Mesendoderm (in vitro differentiated cells): ENCODE data around the gene ANKS1A.

Source experiments
- DNase-seq: peaks from one replicate; pipeline ENCODE4 v3.0.0; 2013
- H2AK5ac ChIP-seq: 2 replicates; pipeline ENCODE4 v1.6.1; 2013; ENCODE audit warnings: low read length, inconsistent platforms
- H2BK120ac ChIP-seq: 2 replicates; pipeline ENCODE4 v1.6.1; 2013; ENCODE audit warnings: low read depth, mild to moderate bottlenecking, low read length, moderate library complexity, mixed read lengths
- H2BK15ac ChIP-seq: replicated peaks from 2 replicates; pipeline ENCODE4 v1.6.1; 2013; ENCODE audit warnings: low read depth, mild to moderate bottlenecking, moderate library complexity
- H2BK5ac ChIP-seq: 2 replicates; pipeline ENCODE4 v1.6.1; 2013; ENCODE audit warnings: low read length, inconsistent platforms
- H3K18ac ChIP-seq: 2 replicates; pipeline ENCODE4 v1.6.1; 2013; ENCODE audit warnings: mild to moderate bottlenecking, low read length, mixed read lengths
- H3K23ac ChIP-seq: one replicate; pipeline ENCODE4 v1.6.1; 2013; ENCODE audit warnings: low read length
- H3K27ac ChIP-seq: 2 replicates; pipeline ENCODE4 v1.5.1; 2013; ENCODE audit warnings: low read depth, mild to moderate bottlenecking, inconsistent platforms, low read length, moderate library complexity
- H3K27me3 ChIP-seq: 2 replicates; pipeline ENCODE4 v1.6.1; 2013; ENCODE audit warnings: low read length, control low read depth, mild to moderate bottlenecking, inconsistent platforms; ENCODE audit not compliant: insufficient read depth, poor library complexity
- H3K36me3 ChIP-seq: 2 replicates; pipeline ENCODE4 v1.6.1; 2013; ENCODE audit warnings: low read length, inconsistent platforms; ENCODE audit not compliant: control insufficient read depth, insufficient read depth
- H3K4ac ChIP-seq: one replicate; pipeline ENCODE4 v1.6.1; 2013; ENCODE audit warnings: low read depth, mild to moderate bottlenecking, low read length, moderate library complexity
- H3K4me1 ChIP-seq: 2 replicates; pipeline ENCODE4 v1.6.1; 2013; ENCODE audit warnings: low read depth, low read length, inconsistent platforms; ENCODE audit not compliant: control insufficient read depth
- H3K4me2 ChIP-seq: 2 replicates; pipeline ENCODE4 v1.6.1; 2013; ENCODE audit warnings: low read length
- H3K4me3 ChIP-seq: 2 replicates; pipeline ENCODE4 v1.5.1; 2013; ENCODE audit warnings: mild to moderate bottlenecking, low read length
- H3K56ac ChIP-seq: one replicate; pipeline ENCODE4 v1.6.1; 2013; ENCODE audit warnings: low read length
- H3K79me1 ChIP-seq: 2 replicates; pipeline ENCODE4 v1.6.1; 2013; ENCODE audit warnings: low read length, inconsistent platforms
- H3K79me2 ChIP-seq: 2 replicates; pipeline ENCODE4 v1.6.1; 2013; ENCODE audit warnings: mild to moderate bottlenecking, low read length; ENCODE audit not compliant: control insufficient read depth, insufficient read depth
- H3K9ac ChIP-seq: 2 replicates; pipeline ENCODE4 v1.6.1; 2013; ENCODE audit warnings: low read length, inconsistent platforms
- H4K5ac ChIP-seq: one replicate; pipeline ENCODE4 v1.6.1; 2013; ENCODE audit warnings: low read length
- H4K8ac ChIP-seq: one replicate; pipeline ENCODE4 v1.6.1; 2013; ENCODE audit warnings: low read depth, mild to moderate bottlenecking, control low read depth, low read length, moderate library complexity
- WGBS: extraction: QIAGEN DNeasy Blood & Tissue Kit; methylation state at CpG from one replicate; pipeline ENCODE4 v1.1.7; 2013; ENCODE audit warnings: low lambda C conversion rate, missing lambda C conversion rate; ENCODE audit not compliant: insufficient coverage; ENCODE audit errors: extremely low coverage; 5-methylcytosine and 5-hydroxymethylcytosine counted together

ANKS1A gene

GRCh38 chr6:35042031-35042815 lies 153.2 kb downstream of the ANKS1A start:
- Histone ChIP-seq H3K23ac (no peak overlapping the region), H3K79me1 (no peaks in the 10 kb centered on the region), H3K27me3 (no peaks in the 10 kb centered on the region), H4K5ac (no peak overlapping the region), H3K27ac (no peak overlapping the region), H3K18ac (no peak overlapping the region), H2BK5ac (no peak overlapping the region), H3K4me2 (no peak overlapping the region), H3K4ac (no peak overlapping the region), H3K4me1 (peaks cover 25% of the 10 kb centered on the region), H3K4me3 (no peak overlapping the region), H4K8ac (no peak overlapping the region), H3K56ac (no peak overlapping the region), H3K36me3 (no peaks in the 10 kb centered on the region), H3K79me2 (no peaks in the 10 kb centered on the region), H2AK5ac (no peak overlapping the region), H2BK120ac (no peak overlapping the region), H3K9ac (no peak overlapping the region), H2BK15ac (no peak overlapping the region)
- DNase-seq: no peak
- no CpG with 5 or more reads among the region's 9 CpGs for WGBS

- no peak for DNase-seq
- Histone ChIP-seq H3K18ac (no peak overlapping the region), H4K8ac (no peak overlapping the region), H4K5ac (no peak overlapping the region), H2BK120ac (no peak overlapping the region), H3K9ac (no peak overlapping the region), H2BK15ac (no peak overlapping the region), H3K79me2 (no peaks in the 10 kb centered on the region), H3K23ac (no peak overlapping the region), H3K36me3 (no peaks in the 10 kb centered on the region), H3K4me1 (peaks cover 24% of the 10 kb centered on the region), H3K27ac (no peak overlapping the region), H3K56ac (no peak overlapping the region), H3K4me2 (no peak overlapping the region), H3K27me3 (no peaks in the 10 kb centered on the region), H3K4ac (no peak overlapping the region), H3K79me1 (no peaks in the 10 kb centered on the region), H2AK5ac (no peak overlapping the region), H3K4me3 (no peak overlapping the region), H2BK5ac (no peak overlapping the region)
- WGBS: no CpG with 5 or more reads among the region's 4 CpGs
These were observed 154.5 kb downstream of the ANKS1A start for GRCh38 chr6:35043381-35044130.

DNA sequence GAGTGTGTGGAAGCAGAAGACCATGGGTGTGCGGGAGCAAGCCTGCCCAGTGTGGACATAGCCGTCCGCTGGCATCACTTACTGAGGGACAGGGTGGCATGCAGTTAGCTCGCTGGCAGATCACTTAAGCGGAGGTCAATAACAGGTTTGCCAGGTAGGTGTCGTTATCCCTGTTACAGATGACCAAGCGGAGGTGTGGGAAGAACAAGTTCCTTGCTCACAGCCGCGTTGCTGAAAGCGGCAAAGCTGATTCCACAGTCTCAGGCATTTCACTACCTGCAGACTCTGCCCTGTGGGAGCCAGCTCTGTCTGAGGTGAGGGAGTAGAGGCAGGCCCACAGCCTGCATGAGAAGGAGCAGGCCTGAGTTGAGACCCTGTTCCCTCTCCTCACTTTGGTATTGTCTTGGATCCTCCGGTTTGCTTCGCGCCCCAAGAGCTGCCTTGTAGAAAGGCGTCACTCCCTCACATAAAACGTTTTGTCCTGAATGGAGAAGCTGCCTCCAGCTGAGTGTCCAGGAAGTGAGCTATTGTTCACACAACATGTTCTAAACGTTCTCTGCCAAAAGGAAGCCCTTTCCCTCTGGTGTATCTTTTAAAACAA lies 155.2 kb downstream of the ANKS1A start:
- no peak overlapping the region for H4K8ac ChIP-seq
- peaks cover 27% of the 10 kb centered on the region for H3K4me1 ChIP-seq
- peak overlapping the region; percentile 10 for H3K9ac ChIP-seq
- H2BK15ac ChIP-seq: no peak overlapping the region
- H3K18ac ChIP-seq: no peak overlapping the region
- no peaks in the 10 kb centered on the region for H3K27me3 ChIP-seq
- H3K79me2 ChIP-seq: no peaks in the 10 kb centered on the region
- H2BK5ac ChIP-seq: no peak overlapping the region
- no peak overlapping the region for H2AK5ac ChIP-seq
- H4K5ac ChIP-seq: no peak overlapping the region
- H2BK120ac ChIP-seq: no peak overlapping the region
- H3K23ac ChIP-seq: peak overlapping the region; percentile 11
- H3K4ac ChIP-seq: no peak overlapping the region
- peak overlapping the region; percentile 66 for H3K56ac ChIP-seq
- no peak overlapping the region for H3K27ac ChIP-seq
- peaks cover 3% of the 10 kb centered on the region for H3K79me1 ChIP-seq
- WGBS: no CpG with 5 or more reads among the region's 16 CpGs
- H3K4me3 ChIP-seq: no peak overlapping the region
- no peak for DNase-seq
- H3K36me3 ChIP-seq: no peaks in the 10 kb centered on the region
- H3K4me2 ChIP-seq: no peak overlapping the region

- H3K56ac ChIP-seq: no peak overlapping the region
- H3K18ac ChIP-seq: no peak overlapping the region
- H3K27ac ChIP-seq: no peak overlapping the region
- H3K4ac ChIP-seq: no peak overlapping the region
- no peak overlapping the region for H3K4me2 ChIP-seq
- WGBS: no CpG with 5 or more reads among the region's 3 CpGs
- H4K8ac ChIP-seq: no peak overlapping the region
- no peaks in the 10 kb centered on the region for H3K36me3 ChIP-seq
- no peak overlapping the region for H2BK15ac ChIP-seq
- no peak overlapping the region for H4K5ac ChIP-seq
- H2AK5ac ChIP-seq: no peak overlapping the region
- peaks cover 3% of the 10 kb centered on the region for H3K79me1 ChIP-seq
- no peaks in the 10 kb centered on the region for H3K27me3 ChIP-seq
- DNase-seq: no peak
- no peak overlapping the region for H3K4me3 ChIP-seq
- H3K23ac ChIP-seq: no peak overlapping the region
- H3K79me2 ChIP-seq: no peaks in the 10 kb centered on the region
- no peak overlapping the region for H3K9ac ChIP-seq
- H3K4me1 ChIP-seq: peaks cover 27% of the 10 kb centered on the region
- no peak overlapping the region for H2BK120ac ChIP-seq
- no peak overlapping the region for H2BK5ac ChIP-seq
These were observed 155.8 kb downstream of the ANKS1A start for GRCh38 chr6:35044761-35045421.

- Histone ChIP-seq H3K27ac (no peak overlapping the region), H3K9ac (no peak overlapping the region), H3K4me1 (peaks cover 27% of the 10 kb centered on the region), H3K56ac (no peak overlapping the region), H3K79me1 (peaks cover 3% of the 10 kb centered on the region), H4K8ac (no peak overlapping the region), H2BK5ac (no peak overlapping the region), H3K36me3 (no peaks in the 10 kb centered on the region), H3K4ac (no peak overlapping the region), H2BK120ac (no peak overlapping the region), H3K4me3 (no peak overlapping the region), H2BK15ac (no peak overlapping the region), H2AK5ac (no peak overlapping the region), H3K27me3 (no peaks in the 10 kb centered on the region), H3K79me2 (no peaks in the 10 kb centered on the region), H4K5ac (no peak overlapping the region), H3K4me2 (no peak overlapping the region), H3K23ac (no peak overlapping the region), H3K18ac (no peak overlapping the region)
- WGBS: no CpG with 5 or more reads among the region's 3 CpGs
- no peak for DNase-seq
These were observed 157.0 kb downstream of the ANKS1A start for GRCh38 chr6:35046103-35046502.
